K562 (cell line): ENCODE measurements around the gene GNG14. TPM values are rescaled to one million over a fixed set of nuclear protein-coding genes. Genes with fewer than 3 reads are reported as not detected.
A peak's percentile ranks its signal among the peaks of the same experiment; 100 is the strongest.

ENCODE experiments used
- CEBPG ChIP-seq, 3 experiments: fragments of 200-800 bp in 1 of 3; sonication (Bioruptor generic) in 1 of 3; sonication (generic) in 1 of 3; formaldehyde crosslinking in 1 of 3; IDR thresholded peaks in 2 of 3; conservative IDR thresholded peaks in 1 of 3; 2 replicates each; pipeline versions ENCODE4 v1.6.1 to v1.8.0; 2016 to 2022; ENCODE audit warnings: missing compliant biosample characterization in 2 of 3, missing genetic modification characterization in 2 of 3, mild to moderate bottlenecking in 1 of 3, missing genetic modification reagents in 1 of 3
- ELF2 ChIP-seq: fragments of 250-450 bp; sonication (Bioruptor Pico); IDR thresholded peaks from 2 replicates; pipeline ENCODE4 v1.5.0; 2021; ENCODE audit warnings: mild to moderate bottlenecking
- HSF4 ChIP-seq: fragments of 250-450 bp; sonication (Bioruptor Pico); IDR thresholded peaks from 2 replicates; pipeline ENCODE4 v2.1.2; 2022; ENCODE audit warnings: mild to moderate bottlenecking, moderate library complexity, borderline replicate concordance
- ILF3 ChIP-seq: fragments of 450-650 bp; IDR thresholded peaks from 2 replicates; pipeline ENCODE4 v1.6.1; 2018; ENCODE audit warnings: antibody characterized with exemption, mild to moderate bottlenecking, moderate library complexity, borderline replicate concordance
- NBN ChIP-seq: fragments of 450-650 bp; IDR thresholded peaks from 2 replicates; pipeline ENCODE4 v1.6.1; 2016; ENCODE audit warnings: low read depth, mild to moderate bottlenecking
- RCOR1 ChIP-seq, 2 experiments: IDR thresholded peaks; 2 replicates each; pipeline ENCODE4 v1.6.1; 2012; ENCODE audit warnings: low read depth in 2 of 2, low read length in 2 of 2, borderline replicate concordance in 1 of 2, improper control_type of control experiment in 1 of 2
- SOX6 ChIP-seq: fragments of 450-650 bp; IDR thresholded peaks from 2 replicates; pipeline ENCODE4 v1.6.1; 2014; ENCODE audit warnings: mild to moderate bottlenecking
- ZNF184 ChIP-seq: sonication (generic); formaldehyde crosslinking; IDR thresholded peaks from 2 replicates; pipeline ENCODE4 v1.5.0; 2020; ENCODE audit warnings: missing genetic modification reagents
- ZNF76 ChIP-seq: fragments of 250-450 bp; sonication (Bioruptor Pico); IDR thresholded peaks from 2 replicates; pipeline ENCODE4 v1.4.0; 2020; ENCODE audit warnings: mild to moderate bottlenecking, moderate library complexity, borderline replicate concordance
- polyA plus RNA-seq, 8 experiments: library from polyadenylated mRNA; depleted of rRNA in 4 of 8; stranded (reverse) in 5 of 8; unstranded in 3 of 8; fragments of >200 nt; fragmentation: Nextera tagmentation in 2 of 8; fragmentation: Illumina TruSeq in 1 of 8; extraction: Ambion mirVana in 2 of 8; extraction: Trizol in 1 of 8; gene quantifications; 2 replicates each; pipeline versions ENCODE4 v1.2.1 to v1.2.3, GENCODE V29; 2011 to 2014; ENCODE audit warnings: inconsistent platforms in 1 of 8, missing spikeins in 1 of 8
- total RNA-seq, 7 experiments: library from RNA; depleted of rRNA in 6 of 7; stranded (reverse); fragments of >200 nt in 6 of 7; fragmentation: Illumina TruSeq in 2 of 7; extraction: Trizol in 2 of 7; gene quantifications; 2 replicates each; pipeline versions ENCODE4 v1.2.1 to v1.2.3, GENCODE V29; 2011 to 2021; ENCODE audit warnings: low replicate concordance in 1 of 7
- TF ChIP-seq, protein P1 (sequence below): fragments of 450-650 bp; formaldehyde crosslinking; IDR thresholded peaks from 2 replicates; pipeline ENCODE4 v1.4.0; 2020; ENCODE audit warnings: mild to moderate bottlenecking, moderate library complexity

Gene GNG14
- total and polyA plus RNA-seq, 9 of the 15 experiments (the other 6 are each of a cell fraction or from before 2014, with no cell fraction given) = not detected

DNA sequence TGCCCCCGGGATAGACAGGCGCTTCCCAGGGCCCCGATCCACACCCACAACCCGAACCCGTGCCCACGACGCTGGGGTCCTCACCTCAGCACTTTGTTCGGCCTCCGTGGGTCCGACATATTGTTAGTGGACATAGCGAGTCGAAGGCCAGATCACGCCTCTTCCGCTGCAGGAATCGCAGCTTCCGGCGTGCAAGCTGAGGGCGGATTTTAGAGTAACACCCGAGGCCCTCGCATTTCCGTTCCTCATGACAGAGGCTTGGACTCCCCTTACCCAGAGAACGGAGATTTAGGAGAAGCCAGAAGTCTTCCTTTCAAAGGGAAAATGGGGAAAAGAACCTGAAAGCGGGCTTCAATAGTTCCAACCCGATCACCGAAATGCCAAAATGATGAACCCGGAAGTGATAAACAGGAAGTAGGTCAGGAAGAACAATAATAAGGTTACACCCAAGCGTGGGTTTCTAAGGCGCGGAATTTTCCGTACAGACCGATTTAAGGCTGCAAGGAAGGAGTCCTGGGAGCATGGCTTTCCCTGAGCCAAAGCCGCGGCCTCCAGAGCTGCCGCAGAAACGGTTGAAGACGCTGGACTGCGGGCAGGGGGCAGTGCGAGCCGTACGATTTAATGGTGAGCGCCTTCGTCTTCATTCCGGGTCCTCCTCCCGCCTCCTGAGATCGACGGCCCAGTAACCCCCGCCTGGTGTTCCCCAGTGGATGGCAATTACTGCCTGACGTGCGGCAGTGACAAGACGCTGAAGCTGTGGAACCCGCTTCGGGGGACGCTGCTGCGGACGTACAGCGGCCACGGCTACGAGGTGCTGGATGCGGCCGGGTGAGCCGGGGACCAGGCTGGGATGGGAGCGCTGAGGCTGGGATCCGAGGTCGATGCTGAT, 18.3 kb upstream of the GNG14 start (continued):
- TF ChIP-seq, protein P1, sequence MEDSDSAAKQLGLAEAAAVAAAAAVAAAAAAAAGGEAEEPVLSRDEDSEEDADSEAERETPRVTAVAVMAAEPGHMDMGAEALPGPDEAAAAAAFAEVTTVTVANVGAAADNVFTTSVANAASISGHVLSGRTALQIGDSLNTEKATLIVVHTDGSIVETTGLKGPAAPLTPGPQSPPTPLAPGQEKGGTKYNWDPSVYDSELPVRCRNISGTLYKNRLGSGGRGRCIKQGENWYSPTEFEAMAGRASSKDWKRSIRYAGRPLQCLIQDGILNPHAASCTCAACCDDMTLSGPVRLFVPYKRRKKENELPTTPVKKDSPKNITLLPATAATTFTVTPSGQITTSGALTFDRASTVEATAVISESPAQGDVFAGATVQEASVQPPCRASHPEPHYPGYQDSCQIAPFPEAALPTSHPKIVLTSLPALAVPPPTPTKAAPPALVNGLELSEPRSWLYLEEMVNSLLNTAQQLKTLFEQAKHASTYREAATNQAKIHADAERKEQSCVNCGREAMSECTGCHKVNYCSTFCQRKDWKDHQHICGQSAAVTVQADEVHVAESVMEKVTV (CRISPR knock-in tag) = no peak
- TF ChIP-seq HSF4 (CRISPR knock-in tag) (no peak), ZNF76 (CRISPR knock-in tag) (peak; percentile 51; the same call in 1 of the 2 replicates), ELF2 (peak; percentile 99), SOX6 (no peak; the same call in 1 of the 2 replicates), CEBPG (CRISPR knock-in tag; IDR thresholded peaks at IDR 0.05) (no peak), CEBPG (tag; conservative IDR thresholded peaks at IDR 0.05 in 1 of 2, IDR thresholded peaks at IDR 0.05 in 1 of 2) (no peak), RCOR1 (IDR thresholded peaks at IDR 0.05; ENCODE audit: borderline replicate concordance in 1 of 2, low read depth in 2 of 2, low read length in 2 of 2) (no peak), ZNF184 (no peak), ILF3 (0 out of 2 replicates have a peak, but pooled peaks have one; percentile 16), NBN (peak; percentile 54; the same call in 1 of the 2 replicates)
